IMR-90 (cell line): Measurements from ENCODE around the gene HRAS.

Experiments
- BHLHE40 ChIP-seq: fragments of 150-350 bp; IDR thresholded peaks from 2 replicates; pipeline ENCODE4 v1.6.1; 2016; ENCODE audit warnings: mild to moderate bottlenecking, low read depth, low read length
- ELK1 ChIP-seq: fragments of 150-350 bp; IDR thresholded peaks from 2 replicates; pipeline ENCODE4 v1.6.1; 2016; ENCODE audit warnings: low read depth, mild to moderate bottlenecking, low read length, moderate library complexity, borderline replicate concordance
- FOS ChIP-seq: fragments of 150-350 bp; IDR thresholded peaks from 2 replicates; pipeline ENCODE4 v1.6.1; 2016; ENCODE audit warnings: low read depth, low read length
- MAZ ChIP-seq: IDR thresholded peaks from 2 replicates; pipeline ENCODE4 v1.6.1; 2012; ENCODE audit warnings: low read depth, mild to moderate bottlenecking, low read length, improper control_type of control experiment, moderate library complexity, borderline replicate concordance
- MXI1 ChIP-seq: IDR thresholded peaks from 2 replicates; pipeline ENCODE4 v1.6.1; 2012; ENCODE audit warnings: low read depth, mild to moderate bottlenecking, low read length, moderate library complexity, borderline replicate concordance
- POLR2A ChIP-seq: IDR thresholded peaks from 2 replicates; pipeline ENCODE4 v1.6.1; 2012; ENCODE audit warnings: mild to moderate bottlenecking, low read depth, low read length
- RAD21 ChIP-seq: IDR thresholded peaks from 2 replicates; pipeline ENCODE4 v1.6.1; 2012; ENCODE audit warnings: low read length, improper control_type of control experiment
- USF2 ChIP-seq: fragments of 150-350 bp; IDR thresholded peaks from 2 replicates; pipeline ENCODE4 v1.6.1; 2017; ENCODE audit warnings: mild to moderate bottlenecking, antibody characterized with exemption, low read length, low read depth
- TF ChIP-seq, protein P1 (sequence below): conservative IDR thresholded peaks from 2 replicates; pipeline ENCODE4 v1.5.1; 2012; ENCODE audit warnings: mild to moderate bottlenecking, low read depth, low read length, improper control_type of control experiment

GRCh38 chr11:526192-526591 is 9.2 kb downstream of the HRAS start:
- TF ChIP-seq, protein P1, sequence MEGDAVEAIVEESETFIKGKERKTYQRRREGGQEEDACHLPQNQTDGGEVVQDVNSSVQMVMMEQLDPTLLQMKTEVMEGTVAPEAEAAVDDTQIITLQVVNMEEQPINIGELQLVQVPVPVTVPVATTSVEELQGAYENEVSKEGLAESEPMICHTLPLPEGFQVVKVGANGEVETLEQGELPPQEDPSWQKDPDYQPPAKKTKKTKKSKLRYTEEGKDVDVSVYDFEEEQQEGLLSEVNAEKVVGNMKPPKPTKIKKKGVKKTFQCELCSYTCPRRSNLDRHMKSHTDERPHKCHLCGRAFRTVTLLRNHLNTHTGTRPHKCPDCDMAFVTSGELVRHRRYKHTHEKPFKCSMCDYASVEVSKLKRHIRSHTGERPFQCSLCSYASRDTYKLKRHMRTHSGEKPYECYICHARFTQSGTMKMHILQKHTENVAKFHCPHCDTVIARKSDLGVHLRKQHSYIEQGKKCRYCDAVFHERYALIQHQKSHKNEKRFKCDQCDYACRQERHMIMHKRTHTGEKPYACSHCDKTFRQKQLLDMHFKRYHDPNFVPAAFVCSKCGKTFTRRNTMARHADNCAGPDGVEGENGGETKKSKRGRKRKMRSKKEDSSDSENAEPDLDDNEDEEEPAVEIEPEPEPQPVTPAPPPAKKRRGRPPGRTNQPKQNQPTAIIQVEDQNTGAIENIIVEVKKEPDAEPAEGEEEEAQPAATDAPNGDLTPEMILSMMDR, result no peak
- TF ChIP-seq ELK1, result no peak
- TF ChIP-seq RAD21, result no peak
- no peak for TF ChIP-seq POLR2A
- TF ChIP-seq FOS, result no peak
- no peak for TF ChIP-seq MXI1
- TF ChIP-seq USF2, result no peak
- TF ChIP-seq BHLHE40, result no peak
- TF ChIP-seq MAZ, result no peak
